ENCODE results near the gene ADAM19. TPM values are rescaled to one million over a fixed set of nuclear protein-coding genes. Genes with fewer than 3 reads are reported as not detected.

Gene ADAM19
- total and polyA plus RNA-seq, 2 donors from 2014 or later = 0.88 to 9.2 TPM

- DNase-seq (peak in 4 of 5 donors; percentile 49 to 85 (median 72)), FAIRE-seq (peak; percentile 39)
- Histone ChIP-seq H3K27ac (ENCODE audit: low read depth in 2 of 2, low read length in 2 of 2) (no peak overlapping the region), H3K9ac (ENCODE audit: low read length in 3 of 3) (no peak overlapping the region), H3K27me3 (ENCODE audit: control insufficient read depth, insufficient read depth, low read length) (no peaks in the 10 kb centered on the region), H3K36me3 (ENCODE audit: control insufficient read depth in 2 of 3, insufficient read depth in 3 of 3, low read length in 3 of 3) (no peaks in the 10 kb centered on the region), H3K4me3 (ENCODE audit: low read length in 3 of 3) (no peak overlapping the region), H3K9me3 (ENCODE audit: control insufficient read depth in 2 of 3, insufficient read depth in 1 of 3, low read length in 3 of 3) (no peaks in the 10 kb centered on the region), H3K4me1 (ENCODE audit: control insufficient read depth in 2 of 3, insufficient read depth in 2 of 3, low read depth in 1 of 3, low read length in 3 of 3) (no peaks in the 10 kb centered on the region)
- TF ChIP-seq CTCF (IDR thresholded peaks at IDR 0.05; ENCODE audit: borderline replicate concordance, extremely low read depth, insufficient read depth) = peak; percentile 69
- intact Hi-C loops (cut with DNase I) = no loop called here
These were observed 98.7 kb downstream of the ADAM19 start for GRCh38 chr5:157476702-157477408.

- intact Hi-C loops (cut with DNase I) = no loop called here
- no peak for FAIRE-seq
These were observed 100.1 kb downstream of the ADAM19 start for GRCh38 chr5:157475432-157475831.

GRCh38 chr5:157473383-157474320 is 101.9 kb downstream of the ADAM19 start:
- no peak overlapping the region for H3K27ac ChIP-seq (ENCODE audit: low read depth in 2 of 2, low read length in 2 of 2)
- FAIRE-seq (no peak), DNase-seq (no peak)
- no peaks in the 10 kb centered on the region for H3K9me3 ChIP-seq (ENCODE audit: control insufficient read depth in 2 of 3, insufficient read depth in 1 of 3, low read length in 3 of 3)
- no peak overlapping the region for H3K9ac ChIP-seq (ENCODE audit: low read length in 3 of 3)
- H3K36me3 ChIP-seq (ENCODE audit: control insufficient read depth in 2 of 3, insufficient read depth in 3 of 3, low read length in 3 of 3) = no peaks in the 10 kb centered on the region
- H3K4me1 ChIP-seq (ENCODE audit: control insufficient read depth in 2 of 3, insufficient read depth in 2 of 3, low read depth in 1 of 3, low read length in 3 of 3) = no peaks in the 10 kb centered on the region
- intact Hi-C loops (cut with DNase I) = no loop called here
- no peaks in the 10 kb centered on the region for H3K27me3 ChIP-seq (ENCODE audit: control insufficient read depth, insufficient read depth, low read length)
- TF ChIP-seq CTCF (IDR thresholded peaks at IDR 0.05; ENCODE audit: borderline replicate concordance, extremely low read depth, insufficient read depth) = no peak
- no peak overlapping the region for H3K4me3 ChIP-seq (ENCODE audit: low read length in 3 of 3)

More at GRCh38 chr5:157475432-157475831, 100.1 kb downstream of the ADAM19 start:
- no peak for TF ChIP-seq CTCF (IDR thresholded peaks at IDR 0.05; ENCODE audit: borderline replicate concordance, extremely low read depth, insufficient read depth)
- no peak overlapping the region for H3K9ac ChIP-seq (ENCODE audit: low read length in 3 of 3)
- no peaks in the 10 kb centered on the region for H3K27me3 ChIP-seq (ENCODE audit: control insufficient read depth, insufficient read depth, low read length)
- no peak overlapping the region for H3K4me3 ChIP-seq (ENCODE audit: low read length in 3 of 3)
- no peak overlapping the region for H3K27ac ChIP-seq (ENCODE audit: low read depth in 2 of 2, low read length in 2 of 2)
- H3K36me3 ChIP-seq (ENCODE audit: control insufficient read depth in 2 of 3, insufficient read depth in 3 of 3, low read length in 3 of 3) = no peaks in the 10 kb centered on the region
- DNase-seq = no peak
- H3K4me1 ChIP-seq (ENCODE audit: control insufficient read depth in 2 of 3, insufficient read depth in 2 of 3, low read depth in 1 of 3, low read length in 3 of 3) = no peaks in the 10 kb centered on the region
- no peaks in the 10 kb centered on the region for H3K9me3 ChIP-seq (ENCODE audit: control insufficient read depth in 2 of 3, insufficient read depth in 1 of 3, low read length in 3 of 3)
